K562 (cell line): ENCODE measurements around the gene DNMBP.

Experiments
- BRCA1 ChIP-seq, 2 experiments: fragments of 450-650 bp in 1 of 2; sonication (generic) in 1 of 2; formaldehyde crosslinking in 1 of 2; IDR thresholded peaks; 2 replicates each; pipeline versions ENCODE4 v1.5.0 to v1.6.1; 2017 to 2020; ENCODE audit warnings: mild to moderate bottlenecking in 1 of 2, missing genetic modification reagents in 1 of 2
- ESRRA ChIP-seq: fragments of 450-650 bp; IDR thresholded peaks from 2 replicates; pipeline ENCODE4 v1.6.1; 2014; ENCODE audit warnings: low read depth, mild to moderate bottlenecking, moderate library complexity, borderline replicate concordance
- RCOR1 ChIP-seq, 2 experiments: IDR thresholded peaks; 2 replicates each; pipeline ENCODE4 v1.6.1; 2012; ENCODE audit warnings: low read depth in 2 of 2, low read length in 2 of 2, borderline replicate concordance in 1 of 2, improper control_type of control experiment in 1 of 2
- ZNF347 ChIP-seq: fragments of 450-650 bp; formaldehyde crosslinking; IDR thresholded peaks from 2 replicates; pipeline ENCODE4 v1.4.0; 2020; ENCODE audit warnings: low read depth, mild to moderate bottlenecking, moderate library complexity

DNA sequence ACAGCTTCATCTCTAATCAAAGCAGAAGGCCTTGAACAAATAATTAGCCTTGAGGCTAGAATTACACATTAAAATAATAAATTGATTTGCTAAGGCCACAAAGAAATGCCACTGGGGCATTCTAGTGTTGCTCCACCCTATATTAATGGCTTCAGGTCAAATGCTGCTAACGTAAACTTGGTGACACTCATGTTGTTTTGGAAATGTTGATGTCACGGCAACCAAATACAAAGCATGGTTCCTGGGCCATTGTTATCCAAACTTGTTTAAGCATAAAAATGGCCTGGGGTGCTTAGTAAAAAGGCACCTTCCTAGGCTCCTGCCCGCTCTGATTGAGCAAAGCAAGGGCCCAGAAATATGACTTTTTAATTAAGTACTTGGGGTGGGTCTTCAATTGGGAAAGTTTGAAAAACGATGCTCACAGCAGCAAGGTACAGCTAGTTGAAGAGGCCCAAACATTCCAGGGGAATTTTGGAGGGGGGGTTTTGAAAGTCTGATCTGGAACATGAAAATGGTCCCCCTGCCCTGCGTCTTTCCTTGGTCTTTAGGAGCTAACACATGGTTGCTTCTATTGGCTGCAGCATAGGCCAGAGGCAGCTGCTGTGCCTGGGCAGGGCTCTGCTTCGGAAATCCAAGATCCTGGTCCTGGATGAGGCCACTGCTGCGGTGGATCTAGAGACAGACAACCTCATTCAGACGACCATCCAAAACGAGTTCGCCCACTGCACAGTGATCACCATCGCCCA is 159.6 kb downstream of the DNMBP start:
- TF ChIP-seq RCOR1 (IDR thresholded peaks at IDR 0.05; ENCODE audit: borderline replicate concordance in 1 of 2, low read depth in 2 of 2, low read length in 2 of 2) (no peak), BRCA1 (IDR thresholded peaks at IDR 0.05) (no peak), BRCA1 (CRISPR knock-in tag; IDR thresholded peaks at IDR 0.05) (no peak), ZNF347 (CRISPR knock-in tag) (no peak), ESRRA (no peak)
